Mammary epithelial cell (primary cell): ENCODE data around the gene FRA10AC1.

Experiments
- EZH2 ChIP-seq: IDR thresholded peaks from 2 replicates; pipeline ENCODE4 v1.6.1; 2012; ENCODE audit warnings: low read length, inconsistent platforms, borderline replicate concordance
- TF ChIP-seq, protein P1 (sequence below), 2 donors: IDR thresholded peaks in 1 of 2; conservative IDR thresholded peaks in 1 of 2; 2 replicates each; pipeline ENCODE4 v1.5.1; 2011 to 2012; ENCODE audit warnings: inconsistent platforms in 2 of 2, low read length in 2 of 2, mild to moderate bottlenecking in 2 of 2, control low read depth in 1 of 2, low read depth in 1 of 2; ENCODE audit not compliant: insufficient read depth in 1 of 2; ENCODE audit errors: extremely low read depth in 1 of 2

DNA sequence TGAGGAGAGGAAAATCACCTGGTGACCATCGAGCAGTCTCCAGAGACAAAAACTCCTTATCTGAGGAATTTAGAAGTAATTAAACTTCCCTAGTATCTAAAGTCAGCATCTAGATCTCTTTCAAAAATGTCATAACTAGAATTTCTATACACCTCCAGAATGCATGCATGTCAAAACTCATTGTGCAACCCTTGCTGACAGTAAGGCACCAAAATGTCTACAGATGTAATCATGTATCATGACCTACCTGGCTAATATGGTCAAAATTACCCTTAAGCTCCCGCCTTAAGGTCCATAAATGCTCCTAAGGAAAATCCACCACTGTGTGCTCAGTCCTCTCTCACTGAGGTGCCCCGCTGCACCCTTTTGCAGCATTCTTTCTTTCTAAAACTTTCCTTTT, 39.0 kb upstream of the FRA10AC1 start:
- TF ChIP-seq, protein P1, sequence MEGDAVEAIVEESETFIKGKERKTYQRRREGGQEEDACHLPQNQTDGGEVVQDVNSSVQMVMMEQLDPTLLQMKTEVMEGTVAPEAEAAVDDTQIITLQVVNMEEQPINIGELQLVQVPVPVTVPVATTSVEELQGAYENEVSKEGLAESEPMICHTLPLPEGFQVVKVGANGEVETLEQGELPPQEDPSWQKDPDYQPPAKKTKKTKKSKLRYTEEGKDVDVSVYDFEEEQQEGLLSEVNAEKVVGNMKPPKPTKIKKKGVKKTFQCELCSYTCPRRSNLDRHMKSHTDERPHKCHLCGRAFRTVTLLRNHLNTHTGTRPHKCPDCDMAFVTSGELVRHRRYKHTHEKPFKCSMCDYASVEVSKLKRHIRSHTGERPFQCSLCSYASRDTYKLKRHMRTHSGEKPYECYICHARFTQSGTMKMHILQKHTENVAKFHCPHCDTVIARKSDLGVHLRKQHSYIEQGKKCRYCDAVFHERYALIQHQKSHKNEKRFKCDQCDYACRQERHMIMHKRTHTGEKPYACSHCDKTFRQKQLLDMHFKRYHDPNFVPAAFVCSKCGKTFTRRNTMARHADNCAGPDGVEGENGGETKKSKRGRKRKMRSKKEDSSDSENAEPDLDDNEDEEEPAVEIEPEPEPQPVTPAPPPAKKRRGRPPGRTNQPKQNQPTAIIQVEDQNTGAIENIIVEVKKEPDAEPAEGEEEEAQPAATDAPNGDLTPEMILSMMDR (conservative IDR thresholded peaks at IDR 0.05 in 1 of 2, IDR thresholded peaks at IDR 0.05 in 1 of 2; ENCODE audit: extremely low read depth in 1 of 2, insufficient read depth in 1 of 2, low read depth in 1 of 2, low read length in 2 of 2), result no peak
- TF ChIP-seq EZH2, result no peak
